ENCODE results near the gene DSCAML1.

DSCAML1 gene

DNA sequence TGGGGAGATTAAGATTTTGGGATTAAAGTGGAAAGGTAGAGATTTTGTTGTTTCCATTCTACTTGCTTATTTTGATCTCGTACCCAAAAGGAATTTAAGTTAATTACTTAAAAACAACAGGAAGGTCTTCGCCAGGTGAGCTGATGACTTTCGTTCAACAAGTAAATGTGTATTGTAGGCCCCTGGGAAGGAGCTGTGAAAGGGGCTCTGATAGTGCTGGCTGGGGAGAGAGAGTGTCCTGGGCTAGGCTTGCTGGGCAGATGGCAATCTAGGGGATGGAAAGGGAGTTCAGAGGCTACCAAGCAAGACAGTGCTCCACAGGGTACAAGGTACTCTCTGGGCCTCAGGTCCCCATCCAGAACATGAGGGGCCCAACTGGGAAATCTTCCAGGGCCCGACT lies 279.9 kb downstream of the DSCAML1 start:
- no peak for DNase-seq (ENCODE audit: low read depth)

GRCh38 chr11:117515892-117516787 lies 280.9 kb downstream of the DSCAML1 start:
- no peak for DNase-seq (ENCODE audit: low read depth)

GRCh38 chr11:117514256-117514655 lies 282.8 kb downstream of the DSCAML1 start:
- DNase-seq (ENCODE audit: low read depth) = no peak

DNA sequence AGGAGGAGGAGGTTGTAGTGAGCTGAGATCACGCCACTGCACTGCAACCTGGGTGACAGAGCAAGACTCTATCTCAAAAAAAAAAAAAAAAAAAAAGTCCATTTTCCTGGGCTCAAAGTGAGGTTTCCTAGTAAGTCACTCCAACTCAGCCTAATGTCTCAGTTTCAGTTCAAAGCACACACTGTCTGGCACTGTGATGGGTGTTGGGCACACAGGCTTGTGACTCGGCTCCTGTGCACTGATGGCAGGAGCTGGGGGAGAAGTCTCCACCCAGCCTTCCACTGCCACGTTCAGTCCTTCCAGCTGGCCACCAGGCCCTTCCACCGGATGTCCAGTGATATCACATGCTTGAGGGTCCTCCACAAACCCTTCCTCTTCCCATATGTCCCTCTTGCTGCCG lies 283.4 kb downstream of the DSCAML1 start:
- no peak for DNase-seq (ENCODE audit: low read depth)

- DNase-seq (ENCODE audit: low read depth) = no peak
Observed at GRCh38 chr11:117511931-117512539, 285.0 kb downstream of the DSCAML1 start.

GRCh38 chr11:117511483-117511930 lies 285.5 kb downstream of the DSCAML1 start:
- no peak for DNase-seq (ENCODE audit: low read depth)

DNA sequence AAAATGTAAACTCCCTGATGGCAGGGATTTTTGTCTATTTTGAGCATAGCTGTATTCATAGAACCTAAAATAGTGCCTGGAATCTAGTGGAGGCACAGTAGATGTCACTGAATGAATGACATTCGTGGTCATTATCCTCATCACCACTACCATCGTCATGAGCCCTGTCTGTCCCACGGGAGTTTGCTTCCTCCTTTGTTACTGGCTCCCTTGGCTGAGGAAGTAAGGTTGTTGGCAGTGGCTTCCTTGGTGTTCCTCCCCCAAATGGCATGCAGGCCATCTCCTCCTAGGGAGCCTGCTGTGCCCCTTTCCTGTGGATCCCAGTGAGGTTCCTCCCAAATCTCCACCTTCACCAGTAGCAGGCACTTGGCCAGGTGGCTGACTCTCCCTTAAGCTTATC lies 286.4 kb downstream of the DSCAML1 start:
- no peak for DNase-seq (ENCODE audit: low read depth)

GRCh38 chr11:117509543-117509942 lies 287.5 kb downstream of the DSCAML1 start:
- no peak for DNase-seq (ENCODE audit: low read depth)

GRCh38 chr11:117506971-117507370 lies 290.0 kb downstream of the DSCAML1 start:
- DNase-seq (ENCODE audit: low read depth) = no peak

DNA sequence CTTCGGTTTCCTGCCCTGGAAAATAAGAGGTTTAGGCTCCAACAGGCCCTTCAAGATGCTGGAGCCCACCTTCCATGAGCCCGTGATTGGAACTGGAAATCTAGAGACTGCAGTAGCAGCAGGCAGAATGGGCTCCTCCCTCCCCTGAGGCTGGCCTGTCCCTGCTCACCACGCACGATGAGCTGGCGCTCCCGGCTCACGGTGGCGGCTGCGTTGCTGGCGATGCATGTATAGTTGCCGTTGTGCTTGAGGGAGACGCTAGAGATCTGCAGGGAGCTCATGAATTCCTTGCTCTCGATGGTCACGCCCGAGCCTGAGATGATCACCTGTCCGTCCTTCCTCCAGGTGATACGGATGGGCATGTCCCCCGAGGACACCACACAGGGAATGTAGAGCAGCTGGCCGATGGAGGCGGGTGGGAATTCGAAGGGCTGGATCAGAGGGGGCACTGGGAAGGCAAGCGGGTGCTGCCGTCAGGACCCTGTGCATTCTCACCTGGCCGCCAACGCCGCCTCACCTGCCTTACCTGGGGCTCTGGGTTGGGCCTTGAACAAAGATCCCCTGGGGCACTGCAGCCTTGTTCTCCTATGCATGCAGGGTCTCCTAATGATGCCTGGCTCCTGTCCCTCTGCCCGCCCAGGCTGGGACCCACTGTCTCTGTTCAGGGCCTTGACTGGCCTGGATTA lies 291.6 kb downstream of the DSCAML1 start:
- no peak for DNase-seq (ENCODE audit: low read depth)

GRCh38 chr11:117502779-117503100 lies 294.3 kb downstream of the DSCAML1 start:
- DNase-seq (ENCODE audit: low read depth) = no peak

DNA sequence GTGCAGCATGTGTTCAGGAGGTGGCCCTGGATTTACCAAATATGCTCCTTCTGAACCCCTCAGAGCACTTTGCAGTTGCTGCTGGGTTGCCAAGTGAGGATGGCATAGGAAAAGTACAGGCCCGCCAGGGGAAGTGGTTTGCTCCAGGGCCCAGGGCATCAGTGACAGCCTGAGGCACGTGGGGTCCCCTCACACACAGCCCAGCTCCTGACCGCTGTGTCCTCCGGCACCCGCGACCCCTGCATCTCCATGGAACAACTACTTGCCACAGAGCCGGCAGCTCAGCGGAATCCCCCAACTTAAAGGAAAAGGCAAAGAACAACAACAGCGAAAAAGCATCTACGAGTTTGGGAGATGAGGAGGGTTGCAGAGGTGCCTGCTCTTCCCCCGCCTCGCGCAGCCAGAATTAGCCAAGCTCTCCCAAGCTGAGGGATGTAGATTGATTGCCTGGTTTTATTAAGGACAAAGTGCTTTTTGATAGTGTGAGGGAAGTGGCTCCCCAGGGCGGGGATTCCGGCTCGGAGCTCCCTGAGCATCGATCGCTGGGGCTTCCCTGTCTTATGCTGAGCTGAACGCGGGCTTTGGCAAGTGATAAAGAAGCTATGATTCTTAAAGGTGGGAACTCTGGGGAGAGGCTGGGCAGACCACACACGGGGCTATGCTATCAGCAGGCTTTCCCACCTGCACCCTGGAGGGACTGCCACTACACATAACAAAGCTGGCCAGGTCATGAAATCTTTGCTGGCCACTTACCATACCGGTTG lies 294.8 kb downstream of the DSCAML1 start:
- no peak for DNase-seq (ENCODE audit: low read depth)

DNA sequence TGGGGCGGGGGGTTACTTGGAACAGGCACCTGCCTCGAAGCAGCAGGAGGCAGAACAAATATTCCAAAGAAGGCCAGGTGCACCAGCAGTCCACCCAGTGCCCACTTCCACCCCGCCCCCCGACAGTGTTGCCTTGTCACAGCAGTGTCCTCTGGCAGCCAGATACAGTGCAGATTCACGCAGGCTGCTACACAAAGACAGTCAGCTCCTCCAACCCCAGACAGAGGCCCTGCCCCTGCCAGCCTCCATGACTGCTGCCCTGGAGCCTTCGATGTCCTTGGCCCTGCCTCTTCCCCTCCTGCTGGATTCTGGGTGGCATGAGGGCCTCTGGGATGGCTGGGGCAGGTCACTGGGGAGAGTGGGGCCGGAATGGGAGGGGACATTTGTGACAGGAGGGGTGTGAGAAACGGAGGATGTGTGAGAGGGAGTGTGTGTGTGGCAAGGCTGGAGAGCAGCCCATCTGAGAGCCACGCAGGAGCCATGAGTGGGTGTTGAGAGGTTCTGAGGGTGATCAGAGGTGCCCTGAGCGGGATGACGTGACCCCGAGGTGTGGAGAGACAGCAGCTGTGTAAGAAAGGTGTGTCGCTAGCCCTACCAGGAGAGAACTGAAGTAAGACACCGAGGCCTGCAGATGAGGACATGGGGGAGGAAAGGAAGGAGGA lies 295.6 kb downstream of the DSCAML1 start:
- no peak for DNase-seq (ENCODE audit: low read depth)

GRCh38 chr11:117498791-117499190 lies 298.2 kb downstream of the DSCAML1 start:
- no peak for DNase-seq (ENCODE audit: low read depth)

GRCh38 chr11:117497206-117497951 lies 299.6 kb downstream of the DSCAML1 start:
- no peak for DNase-seq (ENCODE audit: low read depth)

- DNase-seq (ENCODE audit: low read depth) = no peak
Observed at GRCh38 chr11:117495357-117495756, 301.7 kb downstream of the DSCAML1 start.

DNA sequence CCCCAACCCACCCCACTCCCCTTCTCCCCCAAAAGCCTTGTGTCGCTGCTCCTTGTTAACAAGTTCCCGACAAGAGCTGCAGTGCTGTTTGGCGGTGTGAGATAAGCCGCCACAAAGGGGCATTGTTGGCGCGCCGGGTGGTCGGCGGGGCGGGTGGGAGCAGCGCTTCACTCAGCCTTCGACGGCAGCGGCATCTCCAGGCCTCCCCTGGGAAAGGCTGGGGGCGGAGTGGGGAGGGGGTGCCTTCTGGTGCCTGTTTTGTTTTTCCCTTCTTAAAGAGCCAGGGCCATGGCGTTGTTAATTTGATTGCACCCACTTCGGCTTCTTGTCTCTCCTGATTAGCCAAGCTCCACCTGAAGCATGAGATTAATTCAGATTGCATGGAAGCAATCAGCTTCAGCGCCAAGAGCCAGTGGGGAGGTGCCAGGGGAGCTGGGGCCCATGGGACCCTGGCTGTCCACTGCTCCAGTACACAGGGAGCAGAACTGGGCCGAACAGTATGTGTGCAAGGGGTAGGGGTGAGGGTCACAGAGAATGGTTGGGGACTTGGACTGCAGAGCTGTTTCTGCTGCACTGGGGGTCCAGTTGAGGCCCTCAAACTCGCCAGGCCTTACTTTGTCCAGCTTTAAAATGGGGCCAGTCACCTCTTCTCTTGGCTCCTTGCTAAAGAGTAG lies 304.3 kb downstream of the DSCAML1 start:
- no peak for DNase-seq (ENCODE audit: low read depth)

DNA sequence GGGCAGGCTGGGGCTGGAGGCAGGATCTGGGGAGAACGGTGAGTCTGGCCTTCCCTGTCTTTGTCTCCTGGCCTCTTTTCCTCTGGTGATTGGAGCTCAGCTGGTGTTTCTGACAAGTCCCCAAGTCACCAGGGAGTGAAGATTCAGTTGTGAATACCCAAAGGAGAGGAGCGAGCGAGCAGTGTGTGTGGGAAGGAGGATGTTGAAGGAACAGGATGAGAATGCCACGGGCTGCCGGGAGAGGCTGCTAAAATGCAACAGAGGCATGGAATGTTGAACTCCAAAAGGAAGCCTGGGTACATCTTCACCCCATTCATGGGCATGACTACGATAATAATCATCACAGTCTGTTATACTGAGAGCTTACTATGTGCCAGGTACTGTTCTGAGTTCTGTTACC lies 306.1 kb downstream of the DSCAML1 start:
- DNase-seq (ENCODE audit: low read depth) = no peak

DNA sequence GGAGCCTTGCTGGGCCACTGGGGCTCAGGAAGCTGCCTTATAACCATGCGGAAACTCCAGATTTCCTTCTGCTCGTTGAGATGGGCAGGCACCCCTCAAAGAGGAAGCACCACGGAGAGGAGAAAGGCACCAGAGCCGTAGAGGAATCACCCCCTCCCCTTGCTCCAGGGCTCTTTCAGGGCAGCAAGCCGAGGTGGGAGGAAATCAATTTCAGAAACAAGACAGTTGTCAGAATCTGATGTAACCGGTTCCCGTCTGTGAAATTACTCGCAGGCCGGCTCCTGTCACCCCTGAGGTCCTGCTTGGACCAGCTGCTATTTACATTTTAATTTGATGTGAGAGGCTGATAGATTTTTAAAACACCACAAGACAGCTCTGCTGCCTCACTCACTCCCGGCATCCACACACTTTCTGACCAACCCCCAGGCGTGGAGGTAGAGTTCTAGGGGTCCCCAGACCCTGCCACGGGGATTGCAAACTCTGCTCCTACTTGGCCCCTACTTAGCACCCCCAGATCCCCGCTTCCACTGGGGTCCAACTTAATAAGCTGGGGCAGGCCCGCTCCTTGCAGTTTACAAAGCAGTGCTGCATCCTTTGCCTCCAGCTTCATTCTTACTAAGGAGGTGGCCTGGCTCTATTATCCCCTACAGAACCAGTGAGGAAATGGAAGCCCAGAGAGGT lies 306.9 kb downstream of the DSCAML1 start:
- DNase-seq (ENCODE audit: low read depth) = no peak
